GDM1 (cell line): ENCODE measurements around the gene TNK1.
"Not testable (repeated sequence)": the region's sequence is repeated elsewhere in the genome, so short reads cannot be mapped to it uniquely, and the experiment has no call there.

Experiments used
- DNase-seq: peaks from one replicate; lab custom pipeline; 2025; lab: John Stamatoyannopoulos, UW

Gene TNK1

DNA sequence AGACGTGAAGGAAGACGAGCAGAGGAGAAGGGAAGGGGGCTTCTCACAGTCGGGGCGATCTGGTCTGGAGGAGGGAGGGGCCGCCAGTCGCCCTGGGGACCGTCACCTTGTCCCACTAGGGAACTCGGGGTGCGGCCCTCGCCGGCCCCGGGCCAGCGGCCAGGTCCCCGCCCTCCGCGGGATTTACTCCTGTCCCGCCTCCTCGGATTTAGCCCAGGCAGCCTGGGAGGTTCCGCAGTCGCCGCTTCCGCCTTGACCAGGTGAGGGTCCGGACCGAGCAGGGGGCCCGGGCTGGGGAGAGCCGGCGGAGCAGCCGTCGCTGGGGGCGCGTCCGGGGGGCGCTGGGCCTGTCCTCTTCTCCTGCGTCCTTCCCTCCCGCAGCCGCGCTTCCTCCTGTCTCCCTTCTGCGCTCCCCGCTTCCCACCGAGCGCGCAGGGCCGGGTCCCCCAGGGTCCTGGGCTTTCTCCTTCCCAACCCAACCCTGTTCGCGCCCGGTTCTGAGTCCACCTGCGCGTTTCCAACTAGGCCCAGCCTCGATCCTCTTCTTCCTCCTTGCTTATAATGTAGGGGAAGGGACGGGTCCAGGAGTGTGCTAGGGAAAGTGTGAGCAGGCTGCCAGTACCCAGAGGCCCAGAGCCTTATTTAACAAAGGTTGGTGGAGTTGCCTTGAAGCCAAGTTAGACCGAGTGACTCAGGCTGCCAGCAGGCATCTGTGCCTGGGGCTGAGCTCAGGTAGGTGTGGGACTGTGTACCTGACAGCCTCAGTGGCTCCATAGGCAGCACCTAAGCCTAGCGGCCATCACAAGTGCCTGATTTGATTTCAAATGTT, at the start of gene TNK1:
TNK1 (plus strand) TSS at position 235 of the 829 bp plus-strand sequence. CDS start 1,838 bp downstream, outside the sequence.
- DNase-seq, result no peak

GRCh38 chr17:7332111-7332510, 48.8 kb upstream of the TNK1 start:
- DNase-seq, result no peak

GRCh38 chr17:7332600-7333069, 48.3 kb upstream of the TNK1 start:
- DNase-seq, result not testable (repeated sequence)

- DNase-seq, result no peak
Observed at GRCh38 chr17:7334938-7335538, 45.9 kb upstream of the TNK1 start.

DNA sequence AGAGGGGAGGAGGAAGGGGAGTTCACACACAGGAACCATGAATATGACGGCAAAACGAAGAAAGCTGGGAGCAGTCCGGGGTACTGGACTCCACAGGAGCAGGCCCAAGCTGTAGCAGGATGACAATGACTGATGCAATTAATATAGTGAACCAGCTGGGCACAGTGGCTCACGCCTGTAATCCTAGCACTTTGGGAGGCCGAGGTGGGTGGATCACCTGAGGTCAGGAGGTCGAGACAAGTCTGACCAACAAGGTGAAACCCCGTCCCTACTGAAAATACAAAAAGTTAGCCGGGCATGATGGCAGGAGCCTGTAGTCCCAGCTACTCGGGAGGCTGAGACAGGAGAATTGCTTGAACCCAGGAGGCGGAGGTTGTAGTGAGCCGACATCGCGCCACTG, 45.1 kb upstream of the TNK1 start:
- not testable (repeated sequence) for DNase-seq

GRCh38 chr17:7336240-7337175, 44.4 kb upstream of the TNK1 start, which contains the start of gene ACAP1:
Gene ACAP1, plus strand, starts transcription at chr17:7336529. Its CDS starts 206 bp downstream, at chr17:7336735.
- peak; percentile 87 for DNase-seq

- not testable (repeated sequence) for DNase-seq
Observed at GRCh38 chr17:7337600-7337999, 43.3 kb upstream of the TNK1 start.

GRCh38 chr17:7340179-7340578, 40.7 kb upstream of the TNK1 start:
- no peak for DNase-seq

DNA sequence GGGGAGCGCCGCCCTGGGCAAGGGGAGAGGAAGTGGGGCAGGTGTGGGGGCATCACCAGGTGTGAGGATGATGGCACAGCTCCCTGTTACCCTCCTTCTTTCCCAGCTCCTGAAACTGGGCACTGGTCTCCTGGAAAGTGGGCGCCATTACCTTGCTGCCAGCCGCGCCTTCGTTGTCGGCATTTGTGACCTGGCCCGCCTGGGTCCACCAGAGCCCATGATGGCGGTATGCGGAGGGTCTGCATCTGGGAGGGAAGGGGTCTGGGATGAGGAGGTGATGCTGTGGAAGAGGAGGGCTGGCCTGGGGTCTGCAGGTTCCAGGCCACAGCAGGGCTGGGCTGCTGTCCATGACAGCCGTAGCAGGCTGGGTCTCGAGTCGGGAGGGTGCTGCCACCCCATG, 39.0 kb upstream of the TNK1 start:
- no peak for DNase-seq

GRCh38 chr17:7343250-7343649, 37.6 kb upstream of the TNK1 start:
- DNase-seq, result no peak

DNA sequence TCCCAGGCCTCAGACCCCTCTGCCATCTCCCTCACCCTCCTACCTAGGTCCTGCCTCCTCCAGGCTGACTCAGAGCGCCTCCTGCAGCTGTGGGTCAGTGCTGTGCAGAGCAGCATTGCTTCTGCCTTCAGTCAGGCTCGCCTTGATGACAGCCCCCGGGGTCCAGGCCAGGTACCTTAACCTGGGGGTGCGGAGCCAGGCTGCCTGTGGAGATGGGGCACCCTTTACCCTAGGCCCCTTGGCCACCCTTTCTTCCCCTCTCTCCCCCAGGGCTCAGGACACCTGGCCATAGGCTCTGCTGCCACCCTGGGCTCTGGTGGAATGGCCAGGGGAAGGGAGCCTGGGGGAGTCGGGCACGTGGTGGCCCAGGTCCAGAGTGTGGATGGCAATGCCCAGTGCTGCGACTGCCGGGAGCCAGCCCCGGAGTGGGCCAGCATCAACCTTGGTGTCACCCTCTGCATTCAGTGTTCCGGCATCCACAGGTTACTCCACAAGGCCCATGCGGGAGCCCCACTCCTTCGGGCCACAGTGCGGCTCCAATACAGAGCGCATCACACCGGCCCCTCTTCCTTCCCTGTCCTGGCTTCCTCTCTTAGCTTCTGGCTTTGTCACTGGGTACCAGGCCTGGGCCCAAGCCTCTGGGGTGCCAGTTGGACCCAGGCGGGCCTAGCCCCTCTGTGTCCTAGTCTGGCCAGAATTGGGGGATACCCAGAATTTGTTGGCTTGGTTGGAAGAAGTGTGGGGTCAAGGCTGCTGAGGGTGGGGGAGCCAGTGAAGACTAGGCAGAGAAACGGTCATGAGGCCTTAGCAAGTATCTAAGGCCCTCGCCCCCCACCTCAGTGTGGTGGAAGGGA, 33.9 kb upstream of the TNK1 start:
- no peak for DNase-seq

DNA sequence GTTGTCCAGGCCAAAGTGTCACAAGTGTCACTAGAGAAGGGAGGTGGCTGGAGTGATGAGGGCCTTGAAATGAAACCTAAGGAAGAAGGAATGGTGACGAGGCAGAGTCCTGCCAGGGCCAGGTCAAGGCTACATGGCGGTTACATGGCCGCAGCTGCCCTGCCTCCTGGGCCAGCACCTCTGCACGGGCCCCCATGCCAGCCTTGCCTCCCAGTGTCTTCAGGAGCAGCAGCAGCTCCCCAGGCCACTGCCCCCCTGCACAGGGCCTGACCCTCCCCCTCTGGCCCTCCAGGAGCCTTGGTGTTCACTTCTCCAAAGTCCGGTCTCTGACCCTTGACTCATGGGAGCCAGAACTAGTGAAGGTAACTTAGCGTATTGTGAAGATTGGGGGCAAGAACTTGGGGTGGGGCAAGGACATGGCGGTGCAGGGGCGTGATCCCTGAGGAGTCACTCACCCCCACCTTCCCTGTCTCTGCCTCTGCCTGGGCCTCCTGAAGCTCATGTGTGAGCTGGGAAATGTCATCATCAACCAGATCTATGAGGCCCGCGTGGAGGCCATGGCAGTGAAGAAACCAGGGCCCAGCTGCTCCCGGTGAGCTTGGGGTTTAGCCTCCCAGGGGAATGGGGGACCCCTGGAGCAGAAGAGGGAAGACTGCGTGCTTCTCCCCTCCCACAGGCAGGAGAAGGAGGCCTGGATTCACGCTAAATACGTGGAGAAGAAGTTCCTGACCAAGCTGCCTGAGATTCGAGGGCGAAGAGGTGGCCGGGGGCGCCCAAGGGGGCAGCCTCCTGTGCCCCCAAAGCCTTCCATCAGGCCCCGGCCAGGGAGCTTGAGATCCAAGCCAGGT, 33.0 kb upstream of the TNK1 start:
- no peak for DNase-seq

DNA sequence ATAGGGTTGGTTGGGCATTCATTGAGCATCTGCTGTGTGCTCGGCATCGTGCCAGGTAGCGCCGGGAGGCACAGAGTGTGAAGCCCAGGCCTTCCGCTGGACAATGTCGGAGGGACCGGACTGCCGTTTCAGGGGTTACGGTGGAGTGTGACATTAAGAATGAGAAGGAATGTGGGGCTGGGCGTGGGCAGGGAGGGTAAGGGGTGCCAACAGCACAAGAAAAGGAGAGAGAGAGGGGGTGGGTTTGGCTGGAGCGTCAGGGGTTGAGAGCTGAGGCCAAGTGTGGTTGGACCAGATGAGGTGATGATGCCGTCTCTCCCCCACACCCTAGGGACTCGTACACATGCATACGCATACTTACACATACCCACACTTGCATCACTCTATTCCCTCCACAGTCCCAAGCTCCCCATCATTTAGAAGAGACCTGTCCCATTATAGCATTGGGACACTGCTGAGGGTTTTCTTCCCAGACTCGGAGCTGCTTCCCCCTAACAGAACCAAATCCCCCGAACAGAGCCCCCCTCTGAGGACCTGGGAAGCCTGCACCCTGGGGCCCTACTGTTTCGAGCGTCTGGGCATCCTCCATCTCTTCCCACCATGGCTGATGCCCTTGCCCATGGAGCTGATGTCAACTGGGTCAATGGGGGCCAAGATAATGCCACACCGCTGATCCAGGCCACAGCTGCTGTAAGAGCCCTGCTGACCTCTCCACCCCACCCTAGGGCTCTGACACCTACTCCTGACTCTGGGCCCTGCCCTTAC, 32.2 kb upstream of the TNK1 start:
- DNase-seq, result no peak

GRCh38 chr17:7351665-7352502, 29.0 kb upstream of the TNK1 start, which contains the start of gene KCTD11:
Gene KCTD11, plus strand, starts transcription at chr17:7352162.
- DNase-seq, result no peak

DNA sequence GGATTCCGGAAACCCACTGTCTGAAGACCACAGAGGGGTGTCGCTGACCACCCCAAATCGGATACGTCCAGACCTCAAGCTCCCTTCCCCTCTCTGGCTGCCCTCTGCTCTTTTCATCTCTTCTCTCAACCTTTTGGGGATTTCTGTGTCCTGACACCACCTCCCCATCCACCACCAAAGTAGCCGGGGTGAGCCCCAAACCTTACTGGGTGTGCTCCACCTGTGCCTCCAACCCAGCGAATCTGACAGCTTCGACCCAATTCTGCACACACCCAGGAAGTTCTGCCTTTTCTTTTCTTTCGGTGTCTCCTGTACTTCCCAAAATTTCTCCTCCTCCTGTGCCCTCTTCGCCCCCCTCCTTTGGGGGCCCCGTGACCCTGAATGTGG, 28.4 kb upstream of the TNK1 start:
- DNase-seq, result no peak

- no peak for DNase-seq
Observed at GRCh38 chr17:7352910-7353635, 27.8 kb upstream of the TNK1 start.

DNA sequence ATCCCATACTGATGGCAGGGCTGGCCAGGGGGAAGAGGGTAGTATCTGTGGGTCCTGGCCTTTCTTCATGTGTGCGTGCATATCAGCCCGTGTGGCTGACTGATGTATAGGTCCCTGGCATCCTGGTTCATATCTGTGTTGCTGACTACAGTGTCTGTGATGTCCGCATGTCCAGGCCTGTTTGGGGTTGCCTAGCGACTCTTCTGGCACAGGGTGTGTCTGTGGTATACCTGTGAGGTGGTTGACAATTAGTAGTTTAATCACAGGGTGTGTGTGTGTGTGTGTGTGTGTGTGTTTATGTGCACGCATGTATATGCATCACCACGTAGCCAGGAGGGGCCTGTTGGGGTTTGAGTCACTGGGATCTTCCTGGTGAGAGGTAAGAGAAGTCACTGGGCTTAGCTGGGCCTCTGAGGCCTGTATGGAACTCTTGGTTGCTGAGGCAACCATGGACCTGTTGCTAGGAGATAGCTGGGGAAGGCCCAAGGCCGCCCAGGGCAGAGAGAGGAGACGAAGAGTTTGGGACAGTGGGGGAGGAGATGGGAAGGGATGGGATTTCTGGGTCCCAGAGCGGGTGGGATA, 26.5 kb upstream of the TNK1 start:
- DNase-seq, result no peak
